Measurements from ENCODE around the gene TNPO3. TPM values are rescaled to one million over a fixed set of nuclear protein-coding genes. Genes with fewer than 3 reads are reported as not detected.
"Not testable (repeated sequence)": the region's sequence is repeated elsewhere in the genome, so short reads cannot be mapped to it uniquely, and the experiment has no call there.

Gene TNPO3
- total RNA-seq, 3 donors from 2014 or later, result 36.4 to 42.7 (median 36.6) TPM

DNA sequence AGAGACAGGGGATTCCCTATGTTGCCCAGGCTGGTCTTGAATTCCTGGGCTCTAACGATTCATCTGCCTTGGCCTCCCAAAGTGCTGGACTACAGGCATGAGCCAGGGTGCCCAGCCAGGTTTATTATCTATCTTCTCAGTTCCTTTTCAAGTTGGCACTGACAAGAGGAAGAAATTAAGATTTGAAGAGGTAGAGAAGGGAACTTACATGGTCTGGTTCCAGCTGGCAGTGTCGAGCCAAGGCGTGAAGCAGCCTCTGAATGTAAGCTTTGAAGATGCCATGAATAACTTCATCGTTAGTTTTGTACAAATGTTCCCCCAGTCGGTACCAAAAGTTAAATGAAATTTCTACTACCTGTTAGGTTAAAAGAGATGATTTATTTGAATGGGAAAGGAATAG is 57.7 kb downstream of the TNPO3 start:
- Histone ChIP-seq H3K27me3 (no peaks in the 10 kb centered on the region), H3K4me3 (no peak overlapping the region), H3K4me1 (no peaks in the 10 kb centered on the region), H3K27ac (no peak overlapping the region), H3K9me3 (no peaks in the 10 kb centered on the region), H3K36me3 (peaks cover 3% of the 10 kb centered on the region)
- TF ChIP-seq POLR2AphosphoS5 (IDR thresholded peaks at IDR 0.05), result no peak
- TF ChIP-seq, protein P1, sequence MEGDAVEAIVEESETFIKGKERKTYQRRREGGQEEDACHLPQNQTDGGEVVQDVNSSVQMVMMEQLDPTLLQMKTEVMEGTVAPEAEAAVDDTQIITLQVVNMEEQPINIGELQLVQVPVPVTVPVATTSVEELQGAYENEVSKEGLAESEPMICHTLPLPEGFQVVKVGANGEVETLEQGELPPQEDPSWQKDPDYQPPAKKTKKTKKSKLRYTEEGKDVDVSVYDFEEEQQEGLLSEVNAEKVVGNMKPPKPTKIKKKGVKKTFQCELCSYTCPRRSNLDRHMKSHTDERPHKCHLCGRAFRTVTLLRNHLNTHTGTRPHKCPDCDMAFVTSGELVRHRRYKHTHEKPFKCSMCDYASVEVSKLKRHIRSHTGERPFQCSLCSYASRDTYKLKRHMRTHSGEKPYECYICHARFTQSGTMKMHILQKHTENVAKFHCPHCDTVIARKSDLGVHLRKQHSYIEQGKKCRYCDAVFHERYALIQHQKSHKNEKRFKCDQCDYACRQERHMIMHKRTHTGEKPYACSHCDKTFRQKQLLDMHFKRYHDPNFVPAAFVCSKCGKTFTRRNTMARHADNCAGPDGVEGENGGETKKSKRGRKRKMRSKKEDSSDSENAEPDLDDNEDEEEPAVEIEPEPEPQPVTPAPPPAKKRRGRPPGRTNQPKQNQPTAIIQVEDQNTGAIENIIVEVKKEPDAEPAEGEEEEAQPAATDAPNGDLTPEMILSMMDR (IDR thresholded peaks at IDR 0.05), result no peak
- no peak for TF ChIP-seq POLR2A (IDR thresholded peaks at IDR 0.05)
- intact Hi-C loops (cut with DNase I; ENCODE audit: low total_unique reads), result no loop called here
- no peak for DNase-seq (ENCODE audit: low spot score in 2 of 2)

DNA sequence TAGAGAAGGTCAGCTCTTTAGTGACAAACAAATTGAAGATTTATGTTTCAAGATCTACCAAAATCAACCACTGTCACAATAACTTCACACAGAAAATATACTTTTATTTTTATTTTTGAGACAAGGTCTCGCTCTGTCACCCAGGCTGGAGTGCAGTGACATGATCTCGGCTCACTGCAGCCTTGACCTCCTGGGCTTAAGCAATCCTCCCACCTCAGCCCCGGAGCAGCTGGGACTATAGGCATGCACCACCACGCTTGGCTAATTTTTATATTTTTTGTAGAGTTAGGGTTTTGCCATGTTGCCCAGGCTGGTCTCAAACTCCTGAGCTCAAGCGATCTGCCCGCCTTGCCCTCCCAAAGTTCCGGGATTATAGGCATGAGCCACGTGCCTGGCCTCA is 60.4 kb downstream of the TNPO3 start:
- H3K27me3 ChIP-seq; H3K27ac ChIP-seq; H3K4me1 ChIP-seq; H3K9me3 ChIP-seq; DNase-seq (ENCODE audit: low spot score in 2 of 2); H3K36me3 ChIP-seq; intact Hi-C loops (cut with DNase I; ENCODE audit: low total_unique reads); H3K4me3 ChIP-seq: not testable (repeated sequence)

DNA sequence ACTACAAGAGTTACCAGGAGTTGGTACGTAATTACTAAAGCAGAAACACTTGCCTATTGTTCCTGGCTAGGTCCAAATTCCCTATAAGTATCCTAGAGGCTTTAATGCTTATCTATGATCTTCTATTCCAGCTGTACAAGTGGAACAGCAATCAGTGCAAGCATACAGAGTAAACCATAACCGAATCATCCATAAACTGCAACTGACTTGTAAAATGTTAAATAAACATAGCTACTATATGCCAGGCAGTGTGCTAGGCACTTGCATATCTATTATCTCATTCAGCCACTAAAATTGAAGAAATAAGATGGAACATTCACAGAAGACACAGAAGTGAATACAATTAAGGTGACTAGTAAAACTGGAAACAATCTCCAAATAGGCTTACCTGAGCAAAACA is 61.5 kb downstream of the TNPO3 start:
- TF ChIP-seq, protein P1 (IDR thresholded peaks at IDR 0.05), result no peak
- no peak for TF ChIP-seq POLR2AphosphoS5 (IDR thresholded peaks at IDR 0.05)
- TF ChIP-seq POLR2A (IDR thresholded peaks at IDR 0.05), result no peak
- Histone ChIP-seq H3K27me3 (no peaks in the 10 kb centered on the region), H3K4me1 (no peaks in the 10 kb centered on the region), H3K9me3 (no peaks in the 10 kb centered on the region), H3K4me3 (no peak overlapping the region), H3K36me3 (peaks cover 3% of the 10 kb centered on the region), H3K27ac (no peak overlapping the region)
- intact Hi-C loops (cut with DNase I; ENCODE audit: low total_unique reads), result no loop called here
- no peak for DNase-seq (ENCODE audit: low spot score in 2 of 2)

DNA sequence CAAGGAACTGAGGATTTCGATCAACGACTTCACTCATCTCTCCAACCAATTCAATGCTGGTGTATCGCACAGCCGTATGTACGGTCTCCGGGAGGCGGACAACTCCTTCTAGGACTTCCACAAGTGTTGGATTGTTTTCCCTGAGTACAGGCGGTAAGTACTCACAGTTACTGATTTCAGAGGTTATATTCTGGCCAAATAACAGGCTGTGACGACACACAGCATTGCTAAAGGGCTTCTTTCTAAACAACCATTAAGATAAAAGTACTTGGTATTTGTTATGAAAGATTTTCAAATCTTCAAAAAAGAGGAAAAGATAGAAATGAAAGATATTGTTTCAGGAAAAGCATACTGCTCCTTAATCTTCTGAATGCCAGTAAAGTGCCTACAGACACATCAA is 65.0 kb downstream of the TNPO3 start:
- no peak for DNase-seq (ENCODE audit: low spot score in 2 of 2)
- Histone ChIP-seq H3K36me3 (no peaks in the 10 kb centered on the region), H3K27me3 (no peaks in the 10 kb centered on the region), H3K9me3 (no peaks in the 10 kb centered on the region), H3K27ac (no peak overlapping the region), H3K4me1 (no peaks in the 10 kb centered on the region), H3K4me3 (no peak overlapping the region)
- TF ChIP-seq POLR2A (IDR thresholded peaks at IDR 0.05) (no peak), POLR2AphosphoS5 (IDR thresholded peaks at IDR 0.05) (no peak)
- TF ChIP-seq, protein P1 (IDR thresholded peaks at IDR 0.05), result no peak
- intact Hi-C loops (cut with DNase I; ENCODE audit: low total_unique reads), result no loop called here

DNA sequence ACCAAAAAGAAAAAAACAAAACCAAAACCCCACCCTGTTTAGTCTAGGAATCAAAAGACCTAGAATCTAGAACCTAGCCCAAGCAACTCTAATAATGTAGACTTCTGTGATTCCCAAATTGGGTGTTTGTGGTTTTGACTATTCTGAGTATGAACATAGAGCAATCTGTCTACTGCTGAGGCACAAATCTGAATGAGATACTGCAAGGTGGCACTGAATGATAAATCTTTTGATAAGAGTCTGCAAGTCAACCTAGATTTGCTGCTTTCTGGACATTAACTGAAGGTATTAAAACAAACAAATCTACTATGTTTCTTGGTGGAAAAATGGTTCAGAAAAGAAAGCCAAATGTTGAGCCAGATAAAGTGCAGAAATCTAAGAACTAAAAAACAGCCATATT is 66.5 kb downstream of the TNPO3 start:
- TF ChIP-seq POLR2A (IDR thresholded peaks at IDR 0.05), result no peak
- TF ChIP-seq, protein P1 (IDR thresholded peaks at IDR 0.05), result no peak
- no peak for TF ChIP-seq POLR2AphosphoS5 (IDR thresholded peaks at IDR 0.05)
- Histone ChIP-seq H3K27me3 (no peaks in the 10 kb centered on the region), H3K27ac (no peak overlapping the region), H3K36me3 (no peaks in the 10 kb centered on the region), H3K9me3 (no peaks in the 10 kb centered on the region), H3K4me1 (no peaks in the 10 kb centered on the region), H3K4me3 (no peak overlapping the region)
- intact Hi-C loops (cut with DNase I; ENCODE audit: low total_unique reads), result no loop called here
- DNase-seq (ENCODE audit: low spot score in 2 of 2), result no peak

DNA sequence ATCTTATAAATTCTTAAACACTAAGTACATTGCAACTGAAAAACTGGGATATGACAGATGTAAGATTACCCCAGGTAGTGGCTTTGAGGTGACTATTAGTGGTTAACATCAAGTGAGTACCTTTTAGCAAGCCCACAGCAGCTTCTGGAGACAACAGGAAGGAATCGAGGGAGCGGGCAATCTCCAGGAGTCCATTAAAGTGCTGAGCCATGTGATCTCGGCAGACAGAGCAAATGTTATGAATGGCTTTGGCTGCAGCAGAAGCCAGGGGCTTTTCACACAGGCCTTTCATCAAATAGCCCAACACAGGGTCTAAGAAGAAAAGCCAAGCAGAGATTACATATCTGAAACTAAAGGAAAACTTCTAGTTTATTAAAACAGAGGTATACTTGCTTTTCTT is 68.3 kb downstream of the TNPO3 start:
- no peaks in the 10 kb centered on the region for H3K4me1 ChIP-seq
- H3K36me3 ChIP-seq, result peaks cover 3% of the 10 kb centered on the region
- no peak overlapping the region for H3K27ac ChIP-seq
- no peaks in the 10 kb centered on the region for H3K9me3 ChIP-seq
- TF ChIP-seq, protein P1 (IDR thresholded peaks at IDR 0.05), result no peak
- TF ChIP-seq POLR2AphosphoS5 (IDR thresholded peaks at IDR 0.05), result no peak
- no peak for TF ChIP-seq POLR2A (IDR thresholded peaks at IDR 0.05)
- intact Hi-C loops (cut with DNase I; ENCODE audit: low total_unique reads), result no loop called here
- no peak overlapping the region for H3K4me3 ChIP-seq
- no peaks in the 10 kb centered on the region for H3K27me3 ChIP-seq
- DNase-seq (ENCODE audit: low spot score in 2 of 2), result no peak

Data from breast epithelium (tissue), 4 donors.